HEK293 (cell line): ENCODE data around the gene TMED1.

ENCODE experiments used
- ELK4 ChIP-seq: IDR thresholded peaks from 2 replicates; pipeline ENCODE4 v1.6.1; 2011; ENCODE audit warnings: mild to moderate bottlenecking, low read depth, low read length, borderline replicate concordance
- HOXC10 ChIP-seq: sonication (generic); formaldehyde crosslinking; IDR thresholded peaks from 2 replicates; pipeline ENCODE4 v1.8.1; 2023; ENCODE audit warnings: mild to moderate bottlenecking, missing genetic modification reagents
- KLF1 ChIP-seq: fragments of 450-650 bp; formaldehyde crosslinking; IDR thresholded peaks from 2 replicates; pipeline ENCODE4 v1.5.1; 2016; ENCODE audit warnings: missing biosample characterization, missing genetic modification characterization
- MEIS1 ChIP-seq: sonication (generic); formaldehyde crosslinking; IDR thresholded peaks from 2 replicates; pipeline ENCODE4 v1.8.1; 2022; ENCODE audit warnings: missing genetic modification reagents, mild to moderate bottlenecking, borderline replicate concordance
- RBAK ChIP-seq: fragments of 450-650 bp; formaldehyde crosslinking; IDR thresholded peaks from 2 replicates; pipeline ENCODE4 v1.5.1; 2016; ENCODE audit warnings: missing biosample characterization, missing genetic modification characterization
- SP3 ChIP-seq: fragments of 450-650 bp; formaldehyde crosslinking; IDR thresholded peaks from 2 replicates; pipeline ENCODE4 v1.5.1; 2016; ENCODE audit warnings: missing biosample characterization, missing genetic modification characterization
- SP7 ChIP-seq: fragments of 450-650 bp; formaldehyde crosslinking; IDR thresholded peaks from 2 replicates; pipeline ENCODE4 v1.5.1; 2016; ENCODE audit warnings: missing biosample characterization, missing genetic modification characterization
- TRIM28 ChIP-seq: IDR thresholded peaks from 2 replicates; pipeline ENCODE4 v1.6.1; 2011; ENCODE audit warnings: low read length, control low read depth, borderline replicate concordance
- ZBTB11 ChIP-seq: fragments of 450-650 bp; formaldehyde crosslinking; conservative IDR thresholded peaks from 2 replicates; pipeline ENCODE4 v1.5.1; 2016; ENCODE audit warnings: low read depth, missing biosample characterization, missing genetic modification characterization
- ZBTB17 ChIP-seq: fragments of 450-650 bp; formaldehyde crosslinking; IDR thresholded peaks from 2 replicates; pipeline ENCODE4 v1.5.1; 2016; ENCODE audit warnings: missing biosample characterization, missing genetic modification characterization
- ZNF10 ChIP-seq: fragments of 450-650 bp; formaldehyde crosslinking; IDR thresholded peaks from 2 replicates; pipeline ENCODE4 v1.5.1; 2017; ENCODE audit warnings: missing biosample characterization, missing genetic modification characterization
- ZNF121 ChIP-seq: fragments of 450-650 bp; formaldehyde crosslinking; IDR thresholded peaks from 2 replicates; pipeline ENCODE4 v1.5.1; 2016; ENCODE audit warnings: missing biosample characterization, missing genetic modification characterization
- ZNF138 ChIP-seq: fragments of 450-650 bp; formaldehyde crosslinking; IDR thresholded peaks from 2 replicates; pipeline ENCODE4 v1.5.1; 2016; ENCODE audit warnings: missing biosample characterization, missing genetic modification characterization, borderline replicate concordance
- ZNF146 ChIP-seq: fragments of 450-650 bp; formaldehyde crosslinking; IDR thresholded peaks from 2 replicates; pipeline ENCODE4 v1.5.1; 2016; ENCODE audit warnings: missing biosample characterization, missing genetic modification characterization
- ZNF2 ChIP-seq: fragments of 450-650 bp; formaldehyde crosslinking; IDR thresholded peaks from 2 replicates; pipeline ENCODE4 v1.5.1; 2016; ENCODE audit warnings: missing biosample characterization, missing genetic modification characterization
- ZNF23 ChIP-seq: fragments of 450-650 bp; formaldehyde crosslinking; IDR thresholded peaks from 2 replicates; pipeline ENCODE4 v1.5.1; 2016; ENCODE audit warnings: missing biosample characterization, missing genetic modification characterization, borderline replicate concordance
- ZNF239 ChIP-seq: fragments of 450-650 bp; formaldehyde crosslinking; IDR thresholded peaks from 2 replicates; pipeline ENCODE4 v1.5.1; 2016; ENCODE audit warnings: missing biosample characterization, missing genetic modification characterization
- ZNF311 ChIP-seq: fragments of 450-650 bp; formaldehyde crosslinking; IDR thresholded peaks from 2 replicates; pipeline ENCODE4 v1.5.1; 2017; ENCODE audit warnings: missing biosample characterization, missing genetic modification characterization, borderline replicate concordance
- ZNF391 ChIP-seq: fragments of 450-650 bp; formaldehyde crosslinking; IDR thresholded peaks from 2 replicates; pipeline ENCODE4 v1.5.1; 2016; ENCODE audit warnings: low read depth, missing biosample characterization, missing genetic modification characterization, borderline replicate concordance
- ZNF433 ChIP-seq: fragments of 450-650 bp; formaldehyde crosslinking; IDR thresholded peaks from 2 replicates; pipeline ENCODE4 v1.5.1; 2016; ENCODE audit warnings: missing biosample characterization, missing genetic modification characterization, low read depth
- ZNF488 ChIP-seq: fragments of 450-650 bp; formaldehyde crosslinking; IDR thresholded peaks from 2 replicates; pipeline ENCODE4 v1.5.1; 2016; ENCODE audit warnings: missing biosample characterization, missing genetic modification characterization
- ZNF510 ChIP-seq: fragments of 450-650 bp; formaldehyde crosslinking; IDR thresholded peaks from 2 replicates; pipeline ENCODE4 v1.5.1; 2018; ENCODE audit warnings: mild to moderate bottlenecking, missing genetic modification characterization, missing biosample characterization; ENCODE audit not compliant: insufficient replicate concordance
- ZNF514 ChIP-seq: fragments of 450-650 bp; formaldehyde crosslinking; IDR thresholded peaks from 2 replicates; pipeline ENCODE4 v1.5.1; 2016; ENCODE audit warnings: missing biosample characterization, missing genetic modification characterization
- ZNF544 ChIP-seq: fragments of 450-650 bp; formaldehyde crosslinking; IDR thresholded peaks from 2 replicates; pipeline ENCODE4 v1.5.0; 2017; ENCODE audit warnings: missing biosample characterization, missing genetic modification characterization
- ZNF624 ChIP-seq: fragments of 450-650 bp; formaldehyde crosslinking; IDR thresholded peaks from 2 replicates; pipeline ENCODE4 v1.5.1; 2017; ENCODE audit warnings: missing biosample characterization, missing genetic modification characterization
- ZNF658 ChIP-seq: fragments of 450-650 bp; formaldehyde crosslinking; IDR thresholded peaks from 2 replicates; pipeline ENCODE4; 2016; ENCODE audit warnings: missing biosample characterization, missing genetic modification characterization
- ZNF664 ChIP-seq: fragments of 450-650 bp; formaldehyde crosslinking; IDR thresholded peaks from 2 replicates; pipeline ENCODE4 v1.5.1; 2016; ENCODE audit warnings: missing biosample characterization, missing genetic modification characterization
- ZNF791 ChIP-seq: fragments of 450-650 bp; formaldehyde crosslinking; IDR thresholded peaks from 2 replicates; pipeline ENCODE4 v1.5.1; 2016; ENCODE audit warnings: missing biosample characterization, missing genetic modification characterization
- ZNF837 ChIP-seq: fragments of 450-650 bp; formaldehyde crosslinking; IDR thresholded peaks from 2 replicates; pipeline ENCODE4 v1.5.1; 2016; ENCODE audit warnings: missing biosample characterization, missing genetic modification characterization
- ZSCAN16 ChIP-seq: fragments of 450-650 bp; formaldehyde crosslinking; IDR thresholded peaks from 2 replicates; pipeline ENCODE4 v1.5.1; 2016; ENCODE audit warnings: missing biosample characterization, missing genetic modification characterization
- ZSCAN23 ChIP-seq: fragments of 450-650 bp; formaldehyde crosslinking; IDR thresholded peaks from 2 replicates; pipeline ENCODE4 v1.5.1; 2016; ENCODE audit warnings: missing biosample characterization, missing genetic modification characterization
- TF ChIP-seq, protein P1 (sequence below): fragments of 450-650 bp; formaldehyde crosslinking; IDR thresholded peaks from 2 replicates; pipeline ENCODE4 v1.5.1; 2016; ENCODE audit warnings: missing biosample characterization, missing genetic modification characterization
- TF ChIP-seq, protein P2 (sequence below): fragments of 450-650 bp; formaldehyde crosslinking; IDR thresholded peaks from 2 replicates; pipeline ENCODE4 v1.5.1; 2016; ENCODE audit warnings: missing biosample characterization, missing genetic modification characterization

TMED1 gene

DNA sequence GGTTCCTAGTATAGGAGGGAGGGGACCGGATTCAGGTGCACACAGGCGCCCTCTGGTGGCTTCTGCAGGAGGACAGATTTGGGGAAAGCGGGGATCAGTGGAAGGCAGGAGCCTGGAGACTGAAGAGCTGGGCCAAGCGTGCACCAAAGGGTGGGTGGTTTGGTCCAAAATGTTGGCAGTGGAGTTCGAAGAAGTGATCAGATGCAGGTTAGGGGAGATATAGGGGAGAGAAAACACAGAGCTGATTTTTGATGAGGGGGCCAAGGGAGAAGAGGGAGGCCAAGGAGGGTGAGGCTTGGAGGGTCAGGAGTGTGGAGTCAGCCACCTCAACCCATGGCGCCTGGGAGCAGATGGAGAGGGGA lies 28.5 kb upstream of the TMED1 start (continued):
- no peak for TF ChIP-seq ZNF488 (tag by site-specific recombination)
- TF ChIP-seq ZNF514: no peak
- no peak for TF ChIP-seq ELK4
- TF ChIP-seq ZNF658 (tag by site-specific recombination): no peak
- TF ChIP-seq ZNF544 (tag by site-specific recombination): no peak
- TF ChIP-seq RBAK (tag by site-specific recombination): no peak
- TF ChIP-seq ZSCAN16 (tag by site-specific recombination): no peak
- TF ChIP-seq ZNF837: no peak
- TF ChIP-seq HOXC10 (CRISPR knock-in tag): no peak
- no peak for TF ChIP-seq ZNF146 (tag by site-specific recombination)
- peak; percentile 58; the same call in 1 of the 2 replicates for TF ChIP-seq ZNF2 (tag by site-specific recombination)
- TF ChIP-seq SP3 (tag by site-specific recombination): no peak
- no peak for TF ChIP-seq ZNF791 (tag by site-specific recombination)
- no peak; the same call in 1 of the 2 replicates for TF ChIP-seq KLF1
- TF ChIP-seq ZNF311 (tag by site-specific recombination): no peak
- no peak for TF ChIP-seq ZSCAN23 (tag by site-specific recombination)
- TF ChIP-seq, protein P1, sequence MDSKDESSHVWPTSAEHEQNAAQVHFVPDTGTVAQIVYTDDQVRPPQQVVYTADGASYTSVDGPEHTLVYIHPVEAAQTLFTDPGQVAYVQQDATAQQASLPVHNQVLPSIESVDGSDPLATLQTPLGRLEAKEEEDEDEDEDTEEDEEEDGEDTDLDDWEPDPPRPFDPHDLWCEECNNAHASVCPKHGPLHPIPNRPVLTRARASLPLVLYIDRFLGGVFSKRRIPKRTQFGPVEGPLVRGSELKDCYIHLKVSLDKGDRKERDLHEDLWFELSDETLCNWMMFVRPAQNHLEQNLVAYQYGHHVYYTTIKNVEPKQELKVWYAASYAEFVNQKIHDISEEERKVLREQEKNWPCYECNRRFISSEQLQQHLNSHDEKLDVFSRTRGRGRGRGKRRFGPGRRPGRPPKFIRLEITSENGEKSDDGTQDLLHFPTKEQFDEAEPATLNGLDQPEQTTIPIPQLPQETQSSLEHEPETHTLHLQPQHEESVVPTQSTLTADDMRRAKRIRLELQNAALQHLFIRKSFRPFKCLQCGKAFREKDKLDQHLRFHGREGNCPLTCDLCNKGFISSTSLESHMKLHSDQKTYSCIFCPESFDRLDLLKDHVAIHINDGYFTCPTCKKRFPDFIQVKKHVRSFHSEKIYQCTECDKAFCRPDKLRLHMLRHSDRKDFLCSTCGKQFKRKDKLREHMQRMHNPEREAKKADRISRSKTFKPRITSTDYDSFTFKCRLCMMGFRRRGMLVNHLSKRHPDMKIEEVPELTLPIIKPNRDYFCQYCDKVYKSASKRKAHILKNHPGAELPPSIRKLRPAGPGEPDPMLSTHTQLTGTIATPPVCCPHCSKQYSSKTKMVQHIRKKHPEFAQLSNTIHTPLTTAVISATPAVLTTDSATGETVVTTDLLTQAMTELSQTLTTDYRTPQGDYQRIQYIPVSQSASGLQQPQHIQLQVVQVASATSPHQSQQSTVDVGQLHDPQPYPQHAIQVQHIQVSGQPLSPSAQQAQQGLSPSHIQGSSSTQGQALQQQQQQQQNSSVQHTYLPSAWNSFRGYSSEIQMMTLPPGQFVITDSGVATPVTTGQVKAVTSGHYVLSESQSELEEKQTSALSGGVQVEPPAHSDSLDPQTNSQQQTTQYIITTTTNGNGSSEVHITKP (tag by site-specific recombination): peak; percentile 83
- no peak for TF ChIP-seq ZNF239 (tag by site-specific recombination)
- TF ChIP-seq ZBTB17: peak; percentile 77
- no peak for TF ChIP-seq ZNF121 (tag by site-specific recombination)
- no peak for TF ChIP-seq TRIM28
- TF ChIP-seq SP7 (tag by site-specific recombination): peak; percentile 12; the same call in 1 of the 2 replicates
- 0 out of 2 replicates have a peak, but pooled peaks have one; percentile 49 for TF ChIP-seq ZNF391 (tag by site-specific recombination)
- TF ChIP-seq ZNF624 (tag by site-specific recombination): no peak
- TF ChIP-seq MEIS1 (CRISPR knock-in tag): no peak
- no peak for TF ChIP-seq ZNF664
- peak; percentile 60; the same call in 1 of the 2 replicates for TF ChIP-seq ZNF10
- peak; percentile 55 for TF ChIP-seq ZBTB11 (tag by site-specific recombination)
- TF ChIP-seq ZNF510: no peak
- no peak for TF ChIP-seq ZNF138
- 0 out of 2 replicates have a peak, but pooled peaks have one; percentile 4 for TF ChIP-seq ZNF433
- no peak for TF ChIP-seq ZNF23 (tag by site-specific recombination)
- TF ChIP-seq, protein P2, sequence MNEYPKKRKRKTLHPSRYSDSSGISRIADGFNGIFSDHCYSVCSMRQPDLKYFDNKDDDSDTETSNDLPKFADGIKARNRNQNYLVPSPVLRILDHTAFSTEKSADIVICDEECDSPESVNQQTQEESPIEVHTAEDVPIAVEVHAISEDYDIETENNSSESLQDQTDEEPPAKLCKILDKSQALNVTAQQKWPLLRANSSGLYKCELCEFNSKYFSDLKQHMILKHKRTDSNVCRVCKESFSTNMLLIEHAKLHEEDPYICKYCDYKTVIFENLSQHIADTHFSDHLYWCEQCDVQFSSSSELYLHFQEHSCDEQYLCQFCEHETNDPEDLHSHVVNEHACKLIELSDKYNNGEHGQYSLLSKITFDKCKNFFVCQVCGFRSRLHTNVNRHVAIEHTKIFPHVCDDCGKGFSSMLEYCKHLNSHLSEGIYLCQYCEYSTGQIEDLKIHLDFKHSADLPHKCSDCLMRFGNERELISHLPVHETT (tag by site-specific recombination): no peak; the same call in 1 of the 2 replicates
